Embryonic facial prominence (tissue), 1 donor: ENCODE measurements around the gene AOAH.

Experiments
- DNase-seq: peaks from one replicate; pipeline ENCODE4 v3.0.0-alpha.2; 2016; ENCODE audit errors: extremely low spot score

AOAH gene

DNA sequence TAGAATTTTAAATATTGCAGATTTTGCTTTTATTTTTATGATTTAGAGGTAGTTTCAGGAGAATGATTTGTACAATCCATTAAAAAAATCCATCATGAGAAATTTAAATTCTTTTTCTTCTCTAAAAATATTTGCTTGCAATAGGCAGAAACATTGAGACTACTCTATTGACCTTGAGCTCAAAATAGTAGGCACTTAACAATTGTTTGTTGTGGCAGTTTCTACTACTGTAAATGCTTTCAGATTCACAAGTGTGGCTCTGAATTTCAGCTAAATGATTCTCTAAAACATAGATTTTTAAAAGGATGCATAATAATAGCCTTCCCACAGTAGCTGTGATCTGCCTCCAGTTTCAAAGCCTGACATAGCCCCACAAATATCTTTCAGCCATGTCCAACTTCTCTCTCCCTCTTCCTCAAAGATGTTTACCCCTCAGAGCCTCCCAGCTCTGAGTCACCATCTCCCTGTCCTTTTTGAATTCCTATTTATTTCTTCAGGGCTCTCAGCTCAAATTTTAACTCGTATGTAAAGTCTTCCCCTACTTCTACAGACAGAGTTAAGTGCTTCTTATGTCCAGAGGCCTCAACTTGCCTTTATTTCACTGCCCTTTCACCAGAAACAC lies 160.5 kb downstream of the AOAH start:
- DNase-seq: no peak

DNA sequence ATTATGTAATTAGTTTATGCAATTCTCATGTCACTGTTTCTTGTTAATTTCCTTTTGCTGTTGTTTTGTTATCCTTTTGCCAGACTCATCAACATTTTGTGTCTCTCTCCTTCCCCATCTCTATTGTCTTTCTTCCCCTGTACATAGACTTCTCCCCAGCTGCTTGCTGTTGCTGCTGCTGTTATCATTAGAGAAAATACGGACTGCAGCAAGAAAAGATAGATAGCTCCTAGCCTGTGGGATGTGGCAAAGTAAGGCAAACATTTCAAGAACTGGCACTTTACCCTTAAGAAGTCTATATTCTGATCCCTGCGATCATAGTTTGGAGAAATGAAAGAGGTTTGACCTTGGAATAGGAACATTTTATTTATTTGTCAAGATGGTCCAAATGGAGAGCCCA lies 162.2 kb downstream of the AOAH start:
- DNase-seq: no peak

DNA sequence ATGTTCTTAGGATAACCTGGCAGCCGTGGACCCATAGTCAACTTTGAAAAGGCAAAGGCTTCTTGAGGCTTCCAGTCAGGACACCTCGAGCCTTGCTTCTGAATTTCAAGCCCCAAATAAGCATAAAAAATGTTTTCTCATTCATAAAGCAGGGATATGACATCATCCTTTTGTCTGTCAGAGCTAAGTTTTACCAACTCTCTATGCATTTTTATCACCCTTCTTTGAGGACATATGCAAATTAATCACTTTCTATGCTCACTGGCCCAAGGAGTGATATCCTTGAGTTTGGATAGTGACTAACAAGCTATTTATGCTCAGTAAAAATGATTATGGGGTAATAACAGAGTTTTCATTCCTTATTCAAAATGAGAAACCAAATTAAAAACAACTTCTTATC lies 175.3 kb downstream of the AOAH start:
- no peak for DNase-seq

DNA sequence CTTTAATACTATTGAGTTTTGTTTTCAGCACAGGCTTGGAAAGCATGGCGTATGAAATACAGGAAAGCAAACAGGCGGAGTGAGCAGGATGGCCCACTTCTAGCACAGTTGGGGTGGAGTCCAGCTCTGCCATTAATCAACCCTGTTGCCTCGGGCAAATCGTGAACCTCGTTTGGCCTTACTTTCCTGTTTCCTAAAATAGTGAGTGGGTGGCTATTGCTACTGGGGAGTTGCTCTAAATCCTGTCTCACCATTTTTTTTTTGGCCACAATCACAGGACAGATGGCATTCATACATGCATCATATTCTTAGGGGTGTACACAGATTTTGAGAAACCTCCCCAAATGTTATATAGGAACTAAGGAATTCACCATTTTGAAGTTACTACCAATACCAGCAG lies 176.9 kb downstream of the AOAH start:
- DNase-seq: no peak

DNA sequence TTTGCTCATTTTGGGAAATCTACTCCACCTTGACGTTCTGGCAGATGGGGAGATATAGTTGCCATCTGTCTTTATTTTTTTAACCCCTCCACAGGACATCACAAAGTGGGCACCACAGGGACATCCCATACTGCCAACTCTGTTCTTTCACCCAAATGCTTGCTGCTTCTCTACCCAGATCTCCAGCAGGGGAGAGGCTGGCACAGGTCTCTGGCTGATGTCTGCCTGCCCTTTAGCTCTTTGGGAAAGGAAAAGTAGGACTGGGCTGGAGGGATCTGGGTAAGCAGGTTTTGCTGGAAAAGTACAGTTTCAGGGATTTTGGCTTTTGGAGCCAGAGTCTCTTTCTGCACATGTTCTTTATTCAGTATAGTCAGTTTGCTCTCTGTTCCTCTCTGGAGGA lies 178.0 kb downstream of the AOAH start:
- DNase-seq: no peak

DNA sequence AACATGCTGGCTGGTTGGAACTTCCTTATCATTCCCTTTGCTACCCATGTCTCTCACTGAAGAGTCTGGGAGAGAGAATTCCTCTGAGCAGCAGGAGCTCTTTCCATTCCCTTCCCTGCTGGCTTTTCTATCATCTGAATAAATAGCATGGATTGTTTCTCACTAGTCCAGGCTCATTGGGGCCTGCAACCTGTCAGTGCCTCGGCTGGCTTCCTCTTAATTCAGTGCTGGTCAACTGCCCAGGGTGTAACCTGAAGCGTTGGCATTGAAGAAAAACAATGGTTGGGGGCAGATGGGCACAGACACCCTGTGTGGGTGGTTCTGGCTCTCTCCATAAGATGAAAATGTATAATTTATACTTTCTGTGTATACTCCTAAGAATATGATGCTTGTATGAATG lies 179.0 kb downstream of the AOAH start:
- no peak for DNase-seq

DNA sequence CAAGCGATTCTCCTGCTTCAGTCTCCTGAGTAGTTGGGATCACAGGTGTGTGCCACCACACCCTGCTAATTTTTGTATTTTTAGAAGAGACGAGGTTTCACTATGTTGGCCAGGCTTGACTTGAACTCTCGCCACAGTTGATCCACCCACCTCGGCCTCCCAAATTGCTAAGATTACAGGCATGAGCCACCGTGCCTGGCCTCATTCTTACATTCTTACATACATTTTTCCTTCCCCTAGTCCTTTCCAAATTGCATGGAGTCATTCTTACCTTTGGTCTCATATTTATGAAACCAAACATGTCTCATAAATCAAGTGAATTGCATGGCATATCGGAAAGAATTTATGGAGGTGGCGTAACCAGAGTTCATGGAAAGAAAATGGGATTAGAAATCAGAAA lies 186.2 kb downstream of the AOAH start:
- DNase-seq: no peak

DNA sequence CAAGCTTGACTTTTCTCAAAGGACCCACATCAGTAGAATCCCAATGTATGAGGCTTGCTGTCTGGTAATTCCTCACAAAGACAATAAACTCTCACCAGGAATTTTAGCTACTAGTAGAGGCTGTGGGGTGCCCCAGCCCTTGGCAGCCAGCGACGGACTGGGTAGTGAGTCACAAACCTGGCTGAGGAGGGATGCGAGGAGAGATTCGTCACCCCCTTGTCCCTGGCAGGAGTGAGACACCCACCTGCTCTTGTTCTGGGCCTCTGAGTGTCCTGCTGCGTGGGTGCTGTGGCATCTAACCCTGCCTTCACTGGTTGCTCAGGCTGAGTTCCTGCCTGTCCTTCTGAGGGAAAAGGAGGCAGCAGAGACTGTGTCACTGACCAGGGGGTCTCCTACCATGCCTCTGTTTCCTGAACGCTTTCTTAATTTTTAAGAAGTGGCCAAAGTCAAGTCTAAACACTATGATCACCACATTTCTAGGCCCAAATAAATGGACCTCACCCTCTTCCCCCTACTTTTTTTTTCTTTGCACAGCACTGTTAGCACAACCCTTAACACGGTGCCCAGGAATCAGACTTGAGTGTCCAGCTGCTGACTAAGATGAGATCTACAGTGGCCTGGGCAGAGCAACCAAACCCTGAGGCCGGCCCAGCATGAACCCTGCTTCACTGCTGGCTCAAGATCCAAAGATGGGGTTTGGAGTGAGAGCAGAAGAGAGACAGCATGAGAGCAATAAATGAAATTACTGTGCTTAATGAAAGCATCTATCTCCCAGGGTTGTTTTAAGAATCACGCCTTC lies 188.2 kb downstream of the AOAH start:
- no peak for DNase-seq

DNA sequence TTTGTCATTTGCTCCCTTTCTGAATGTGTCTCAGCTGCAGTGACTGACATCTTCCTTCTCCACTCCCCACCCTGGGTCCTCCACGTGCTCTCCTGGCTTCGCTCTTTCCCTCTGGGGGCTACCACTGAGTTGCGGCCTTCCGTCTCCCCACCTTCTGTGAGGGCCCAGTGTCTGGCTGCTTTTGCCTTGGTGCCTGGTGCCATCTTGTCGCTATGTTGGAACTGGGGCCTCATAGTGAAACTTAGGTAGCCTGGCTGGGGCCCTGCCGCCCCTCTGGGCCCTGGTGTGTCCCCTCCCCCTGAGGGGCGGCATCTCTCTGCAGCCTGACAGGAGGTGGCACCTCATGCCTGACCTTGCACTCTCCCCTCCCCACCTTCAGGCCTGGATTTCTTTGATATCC lies 190.6 kb downstream of the AOAH start:
- DNase-seq: no peak

DNA sequence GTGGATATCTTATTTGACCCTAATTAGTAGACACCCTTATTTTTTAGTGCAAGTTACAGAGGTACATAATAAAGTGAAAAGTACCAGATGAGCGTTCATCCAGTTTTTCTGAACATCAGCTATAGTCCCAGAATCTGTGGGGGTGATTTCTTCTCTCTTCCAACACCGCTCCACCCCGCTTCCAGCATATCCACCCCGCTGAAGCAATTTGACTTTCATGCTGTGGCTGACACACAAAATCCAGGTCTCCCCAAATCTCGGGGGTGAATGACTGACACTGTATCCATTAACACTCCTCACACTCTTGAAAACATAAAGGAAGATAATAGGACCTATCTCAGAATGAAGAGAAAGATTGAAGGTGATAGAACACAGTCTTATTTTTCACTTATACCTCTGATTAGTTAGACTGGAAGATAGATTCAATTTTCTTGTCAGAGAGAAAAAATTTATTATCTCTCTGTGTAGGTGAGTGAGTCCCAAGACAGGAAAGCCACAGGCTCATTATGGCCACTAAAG lies 191.3 kb downstream of the AOAH start:
- DNase-seq: no peak

DNA sequence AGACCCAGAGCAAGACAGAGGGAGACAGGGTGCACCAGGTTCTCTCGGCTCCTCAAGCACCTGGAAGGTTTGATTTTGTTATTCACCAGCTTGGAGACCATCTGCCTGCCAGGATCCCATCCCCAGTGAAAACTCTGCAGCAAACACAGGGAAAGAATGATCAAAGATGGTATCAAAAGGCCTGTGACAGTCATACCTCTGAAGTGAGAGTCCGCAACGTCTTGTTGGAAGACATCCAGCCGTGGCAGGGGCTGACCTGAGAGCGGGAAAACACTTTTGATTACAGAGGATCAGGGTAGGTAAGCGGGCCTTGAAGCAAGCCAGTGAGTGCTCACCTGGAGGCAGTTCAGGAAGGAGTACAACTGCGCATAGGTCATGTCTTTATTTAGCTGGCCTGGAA lies 192.3 kb downstream of the AOAH start:
- DNase-seq: no peak

DNA sequence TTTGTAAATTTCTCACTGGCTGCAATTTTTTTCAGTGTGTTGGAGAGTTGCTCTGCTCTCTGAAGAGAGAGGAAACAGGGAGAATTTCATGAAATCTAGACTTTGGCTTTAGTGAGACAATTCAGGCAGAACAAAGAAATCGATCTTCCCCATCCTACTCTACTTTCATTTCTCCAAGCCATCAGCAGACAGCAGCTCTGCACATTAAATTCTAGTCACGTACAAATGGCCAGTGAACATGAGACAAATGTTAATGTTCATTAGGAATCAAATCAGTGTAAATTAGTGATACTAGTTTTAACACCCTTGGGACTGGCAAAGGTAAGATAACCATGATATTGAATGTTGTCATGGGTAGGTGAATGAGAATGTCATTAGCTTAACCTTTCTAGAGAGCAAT lies 193.8 kb downstream of the AOAH start:
- DNase-seq: no peak

DNA sequence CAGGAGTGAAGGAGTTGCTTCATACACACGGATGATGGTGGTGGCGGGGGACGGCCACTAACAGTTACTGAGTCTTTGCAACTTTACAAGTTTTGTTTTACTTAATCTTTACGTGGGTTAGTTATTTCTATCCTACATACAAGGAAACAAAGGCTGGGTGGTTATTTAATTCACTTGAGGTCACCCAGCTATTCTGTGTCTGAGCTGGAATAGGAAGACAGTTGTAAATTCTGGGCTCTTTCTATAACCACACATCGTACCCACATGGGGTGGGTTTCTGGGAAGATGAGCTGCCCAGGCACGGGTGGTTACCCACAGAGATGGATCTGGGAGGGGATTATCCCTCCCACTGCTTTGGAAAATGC lies 196.8 kb downstream of the AOAH start:
- no peak for DNase-seq

DNA sequence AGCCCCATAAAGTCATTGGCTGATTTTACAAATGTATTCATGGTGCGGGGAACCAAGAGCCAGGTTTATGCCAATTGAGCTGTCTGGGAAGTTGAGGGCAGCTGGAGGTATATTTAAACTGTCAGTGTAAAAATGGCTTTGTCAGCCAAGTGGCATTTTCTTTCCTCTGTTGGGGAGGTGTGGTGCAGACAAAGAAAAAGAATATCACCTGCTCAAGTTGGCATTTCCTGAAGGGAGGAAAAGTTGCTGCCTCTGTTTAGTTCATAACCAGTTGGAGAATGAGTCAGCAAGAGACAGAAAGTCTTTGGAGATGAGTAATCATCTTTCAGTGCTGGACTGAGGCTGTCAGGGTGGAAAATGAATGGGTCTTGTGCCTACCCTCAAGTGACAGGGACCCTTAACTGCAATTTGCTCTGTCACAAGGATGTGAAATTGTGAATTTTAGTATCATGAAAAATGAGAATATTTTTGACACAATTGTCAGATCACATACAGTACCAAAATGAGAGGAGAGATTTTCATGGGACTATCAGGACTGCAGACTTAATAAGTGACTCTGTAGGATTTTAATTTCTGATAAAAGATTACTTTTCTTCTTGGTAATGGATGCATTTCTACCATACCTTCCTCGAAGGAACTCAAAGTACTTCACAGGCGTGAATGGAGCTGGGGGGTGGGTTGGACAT lies 197.3 kb downstream of the AOAH start:
- no peak for DNase-seq

DNA sequence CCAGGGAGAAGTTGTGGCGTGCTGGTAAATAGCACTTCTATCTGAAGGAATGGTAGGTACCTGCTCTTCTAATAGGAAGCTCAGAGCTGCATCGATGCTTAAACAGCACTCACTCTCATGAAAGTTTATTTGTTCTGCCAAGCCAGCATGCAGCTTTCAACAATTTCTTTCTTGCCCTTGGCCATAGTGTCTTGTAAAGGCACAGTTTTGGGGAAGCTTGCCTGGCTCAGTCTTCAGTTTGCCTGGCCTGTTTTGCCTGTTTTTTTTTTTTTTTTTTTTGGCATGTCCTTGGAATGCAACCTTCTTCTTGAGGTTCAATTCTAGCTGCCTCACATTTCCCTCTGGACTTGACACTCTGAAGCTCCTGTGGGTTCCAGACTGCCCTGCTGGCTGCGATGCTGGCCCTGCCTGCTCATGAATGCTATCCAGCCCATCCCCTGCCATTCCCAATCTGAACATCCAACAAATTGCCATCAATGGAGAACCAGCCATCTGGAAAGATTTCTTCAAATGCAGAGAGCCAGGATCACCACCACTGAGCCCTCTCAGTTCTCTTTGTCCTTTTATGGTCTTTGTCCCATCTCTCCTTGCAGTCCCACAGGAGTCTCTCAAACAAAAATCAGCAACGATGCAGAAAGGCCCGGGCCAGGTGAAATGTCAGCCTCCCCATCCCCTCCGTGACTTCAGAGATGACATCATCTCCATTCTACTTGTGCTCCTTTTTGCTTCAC lies 200.8 kb downstream of the AOAH start:
- DNase-seq: no peak

DNA sequence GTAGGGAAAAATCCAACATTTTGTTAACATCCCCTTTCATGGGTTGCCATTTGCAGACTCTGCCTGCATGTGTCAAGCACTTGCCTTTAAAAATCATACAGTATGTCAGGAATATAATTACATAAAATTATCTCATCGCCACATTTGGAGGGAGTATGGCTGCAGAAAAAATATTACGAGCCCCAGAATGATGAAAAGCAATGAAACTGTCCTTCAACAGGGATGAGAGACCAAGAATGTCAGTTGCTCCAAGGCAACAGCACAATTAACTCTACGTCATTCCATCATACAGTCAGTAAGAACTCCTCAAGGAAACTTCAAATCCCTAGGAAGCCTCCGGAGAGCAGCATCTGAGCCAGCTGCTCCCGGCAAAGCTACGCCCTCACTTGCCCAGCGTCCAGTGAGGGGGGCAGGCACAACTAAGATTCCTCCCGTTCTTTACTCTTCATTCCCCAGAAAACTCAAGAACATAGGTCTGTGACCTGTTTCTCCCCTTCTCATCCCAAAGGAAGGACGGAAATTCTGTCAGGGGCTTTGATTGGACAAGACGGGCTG lies 201.8 kb downstream of the AOAH start:
- DNase-seq: no peak

DNA sequence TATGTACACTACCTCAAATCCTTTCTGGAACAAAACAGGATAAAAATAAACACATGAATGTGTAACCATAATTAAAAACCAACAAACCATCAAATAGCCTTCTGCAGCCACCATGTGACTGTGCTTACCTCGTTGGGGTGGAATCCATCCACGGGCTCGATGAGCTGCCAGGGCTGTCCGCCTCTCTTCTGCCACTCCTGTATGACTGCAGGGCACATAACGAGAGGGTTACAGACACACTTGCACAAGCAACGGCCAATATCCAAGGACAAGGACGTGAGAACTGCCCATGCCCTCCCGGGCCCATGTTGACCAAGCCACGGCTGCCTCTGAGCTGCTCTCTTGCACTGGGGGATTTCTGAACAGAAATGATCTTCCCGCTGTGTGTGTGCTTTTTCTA lies 202.4 kb downstream of the AOAH start:
- DNase-seq: no peak

DNA sequence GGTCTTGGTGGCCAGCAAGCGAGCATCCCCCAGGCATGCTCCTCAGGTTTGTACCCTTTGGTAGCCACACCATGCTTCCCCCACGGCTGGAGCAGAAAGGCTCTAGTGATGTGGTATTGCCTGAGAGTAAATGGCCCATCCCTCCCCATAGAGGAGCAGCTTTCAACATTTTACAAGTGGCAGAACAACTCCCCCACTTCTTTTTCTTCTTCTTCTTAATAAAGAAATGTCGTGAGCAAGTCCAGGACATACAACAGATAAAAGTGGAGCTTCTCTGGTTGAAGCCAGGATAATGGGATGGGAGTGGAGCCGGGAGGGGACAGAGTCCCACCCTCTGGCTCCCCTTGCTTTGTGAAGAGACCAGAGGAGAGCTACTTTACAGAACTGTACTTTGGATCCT lies 203.2 kb downstream of the AOAH start:
- DNase-seq: no peak

DNA sequence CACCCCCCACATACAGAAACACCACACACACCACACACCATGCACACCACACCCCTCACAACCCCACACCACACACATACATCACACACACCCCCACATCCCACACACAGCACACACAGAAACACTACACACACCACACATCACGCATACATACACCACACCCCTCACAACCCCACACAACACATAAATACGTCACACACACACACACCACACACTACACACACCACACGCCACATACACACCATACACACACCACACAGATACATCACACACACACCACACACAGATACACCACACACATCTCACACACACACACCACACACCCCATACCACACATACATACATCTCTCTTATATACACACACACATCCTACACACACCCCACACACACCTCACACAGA lies 208.4 kb downstream of the AOAH start:
- no peak for DNase-seq

DNA sequence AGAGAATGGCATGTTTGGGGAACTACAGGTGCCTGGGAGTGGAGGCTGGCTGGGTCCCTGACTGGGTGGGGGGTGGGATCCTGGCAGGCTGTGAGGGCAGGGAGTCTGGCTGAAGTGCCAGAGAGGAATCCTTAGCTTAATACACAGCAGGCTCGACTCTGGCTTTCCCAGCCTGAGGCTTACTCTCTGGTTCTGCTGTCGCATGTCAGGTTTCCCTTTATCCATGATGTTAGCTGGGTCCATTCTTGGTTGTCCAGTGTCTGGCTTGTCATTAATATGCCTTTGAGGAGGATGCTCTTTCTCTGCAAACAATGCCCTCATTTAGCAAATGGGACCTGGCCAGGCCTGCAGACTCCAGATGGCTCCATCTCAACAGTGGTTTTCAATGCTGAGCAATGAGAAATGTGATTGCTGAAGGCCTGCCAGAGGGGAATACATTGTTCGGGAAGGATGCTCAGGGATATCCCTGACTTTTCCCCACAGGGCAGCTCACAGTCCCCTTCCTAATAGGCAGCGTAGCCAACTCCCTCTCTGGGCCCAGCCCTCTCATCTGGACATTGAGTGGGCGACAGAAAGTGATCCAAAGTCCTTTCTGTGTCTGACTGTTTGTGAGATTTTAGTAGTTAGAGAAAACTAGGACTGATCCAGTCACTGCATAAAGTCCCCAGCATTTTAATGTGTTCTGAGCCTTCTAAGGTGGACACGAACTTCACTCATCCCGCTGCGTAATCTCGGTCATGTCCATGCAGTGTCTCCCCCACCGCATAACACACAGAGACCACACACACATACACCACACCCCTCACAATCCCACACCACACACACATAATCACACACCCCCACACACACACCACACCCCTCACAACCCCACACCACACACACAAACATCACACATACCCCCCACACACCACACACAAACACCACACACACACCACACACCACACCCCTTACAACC lies 209.7 kb downstream of the AOAH start:
- DNase-seq: no peak

DNA sequence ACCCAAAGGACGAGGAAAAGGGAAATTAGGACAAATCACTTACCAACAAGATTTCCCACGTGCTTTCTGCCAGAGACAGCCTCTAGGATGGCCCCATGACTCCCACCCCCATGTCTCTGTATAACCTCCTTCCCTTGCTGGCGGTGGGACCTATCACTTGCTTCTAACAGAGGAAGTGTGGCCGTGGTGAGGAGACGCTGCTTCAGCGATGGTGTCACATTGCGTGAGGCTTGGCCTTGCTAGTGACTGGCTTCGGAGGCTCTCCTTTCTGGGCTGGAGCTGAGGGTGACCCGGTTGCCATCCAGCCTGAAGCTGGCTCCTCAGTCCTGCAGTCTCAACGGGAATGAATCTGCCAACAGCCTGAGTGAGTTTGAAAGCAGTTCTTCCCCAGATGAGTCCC lies 210.9 kb downstream of the AOAH start:
- no peak for DNase-seq
